Measurements from ENCODE around the gene PPP1R12A.

Gene PPP1R12A

DNA sequence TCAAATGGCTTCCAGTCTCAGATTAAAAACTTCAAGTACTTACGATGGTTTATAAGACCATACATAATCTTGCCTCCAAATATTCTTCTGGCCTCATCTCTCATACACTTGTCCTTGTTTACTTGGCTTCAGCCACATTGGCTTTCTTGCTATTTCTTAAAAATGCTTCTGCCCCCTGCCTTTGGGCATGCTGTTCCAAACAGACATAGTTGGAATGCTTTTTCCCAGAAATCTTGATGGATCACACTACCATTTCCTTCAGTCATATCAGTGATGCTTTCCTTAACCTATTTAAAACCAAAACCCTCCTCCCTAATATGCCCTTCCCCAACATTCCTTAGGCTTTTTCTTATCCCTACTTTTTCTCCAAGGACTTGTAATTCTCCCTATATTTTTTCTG, 169.7 kb downstream of the PPP1R12A start:
- DNase-seq, result no peak

DNA sequence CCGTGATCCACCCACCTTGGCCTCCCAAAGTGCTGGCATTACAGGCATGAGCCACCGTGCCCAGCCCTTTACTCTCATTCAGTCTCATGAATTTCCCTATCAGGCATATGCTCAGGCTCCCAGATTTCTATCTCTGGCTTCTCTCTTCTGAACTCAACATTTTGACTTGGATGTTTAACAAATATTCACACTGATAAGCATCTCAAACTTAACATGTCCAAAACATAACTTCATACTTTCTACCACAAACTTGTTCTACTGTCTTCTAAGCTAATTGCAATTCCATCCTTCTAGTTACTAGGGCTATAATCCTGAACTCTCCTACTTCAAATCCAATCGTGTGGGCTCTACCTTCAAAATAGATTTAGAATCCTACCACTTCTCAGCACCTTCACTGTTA, 170.3 kb downstream of the PPP1R12A start:
- DNase-seq, result no peak

DNA sequence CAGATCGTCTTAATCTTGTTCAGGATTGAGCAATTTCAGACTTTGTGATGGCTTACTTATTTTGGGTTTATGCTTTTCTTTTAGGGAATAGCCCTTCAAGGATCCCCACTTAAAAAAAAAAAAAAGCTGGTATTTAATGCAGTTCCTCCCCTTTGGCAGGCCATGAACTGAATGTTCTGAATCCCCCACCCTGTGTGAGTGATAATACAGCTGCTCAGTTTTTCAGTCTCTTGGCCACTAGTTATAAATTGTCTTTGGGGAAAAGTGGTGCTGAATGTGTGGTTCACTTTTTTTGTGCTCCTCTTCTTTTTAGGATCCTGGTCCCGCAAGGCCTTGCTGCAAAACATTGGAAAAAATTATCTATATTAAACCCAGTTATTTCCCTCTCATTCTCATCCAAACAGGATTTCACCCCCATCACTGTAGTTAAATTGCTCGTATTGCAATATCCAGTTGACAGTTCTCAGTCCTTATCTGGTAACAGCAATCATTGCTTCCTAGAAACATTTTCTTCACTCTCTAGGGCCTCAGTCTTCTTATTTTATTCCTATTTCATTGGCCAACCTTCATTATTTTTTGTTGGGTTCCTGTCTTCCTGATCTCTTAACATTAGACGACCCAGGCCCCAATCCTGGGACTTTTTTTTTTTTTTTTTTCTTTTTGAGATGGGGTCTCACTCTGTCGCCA, 171.0 kb downstream of the PPP1R12A start:
- no peak for DNase-seq

DNA sequence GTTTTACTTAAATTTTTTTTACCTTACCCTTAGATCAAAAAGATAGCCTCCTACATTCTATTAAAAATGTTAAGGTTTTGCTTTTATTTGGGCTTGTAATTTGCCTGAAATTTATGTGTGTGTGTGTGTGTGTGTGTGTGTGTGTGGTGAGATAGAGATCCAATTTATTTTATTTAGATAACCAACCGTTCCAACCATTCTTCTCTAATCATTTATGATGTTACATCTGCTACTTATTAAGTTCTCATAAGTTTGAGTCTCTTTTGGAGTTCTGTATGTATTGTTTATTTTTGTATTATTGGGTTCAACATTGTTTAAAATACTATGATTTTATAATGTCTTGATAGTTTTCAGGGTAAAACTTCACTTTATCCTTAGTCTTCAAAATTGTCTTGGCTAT, 173.6 kb downstream of the PPP1R12A start:
- DNase-seq, result no peak

DNA sequence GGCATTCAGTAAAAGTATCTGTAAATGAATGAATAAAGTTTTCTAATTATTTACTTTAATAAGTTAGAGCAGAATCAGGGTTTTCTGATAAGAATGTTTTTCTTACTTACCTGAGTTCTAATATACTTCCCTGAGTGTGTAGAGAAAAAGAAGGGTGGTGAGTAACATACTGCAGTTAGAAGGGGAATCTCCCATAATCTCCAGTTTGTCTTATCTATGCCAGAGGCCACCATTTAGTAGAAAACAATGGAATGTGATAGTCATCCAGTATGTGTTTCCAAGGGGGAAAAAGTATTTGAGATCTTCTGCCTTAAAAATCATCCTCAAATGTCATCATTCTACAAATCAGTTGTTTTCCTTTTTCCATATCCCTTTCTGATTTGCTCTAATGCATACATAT, 187.6 kb downstream of the PPP1R12A start:
- no peak for DNase-seq

DNA sequence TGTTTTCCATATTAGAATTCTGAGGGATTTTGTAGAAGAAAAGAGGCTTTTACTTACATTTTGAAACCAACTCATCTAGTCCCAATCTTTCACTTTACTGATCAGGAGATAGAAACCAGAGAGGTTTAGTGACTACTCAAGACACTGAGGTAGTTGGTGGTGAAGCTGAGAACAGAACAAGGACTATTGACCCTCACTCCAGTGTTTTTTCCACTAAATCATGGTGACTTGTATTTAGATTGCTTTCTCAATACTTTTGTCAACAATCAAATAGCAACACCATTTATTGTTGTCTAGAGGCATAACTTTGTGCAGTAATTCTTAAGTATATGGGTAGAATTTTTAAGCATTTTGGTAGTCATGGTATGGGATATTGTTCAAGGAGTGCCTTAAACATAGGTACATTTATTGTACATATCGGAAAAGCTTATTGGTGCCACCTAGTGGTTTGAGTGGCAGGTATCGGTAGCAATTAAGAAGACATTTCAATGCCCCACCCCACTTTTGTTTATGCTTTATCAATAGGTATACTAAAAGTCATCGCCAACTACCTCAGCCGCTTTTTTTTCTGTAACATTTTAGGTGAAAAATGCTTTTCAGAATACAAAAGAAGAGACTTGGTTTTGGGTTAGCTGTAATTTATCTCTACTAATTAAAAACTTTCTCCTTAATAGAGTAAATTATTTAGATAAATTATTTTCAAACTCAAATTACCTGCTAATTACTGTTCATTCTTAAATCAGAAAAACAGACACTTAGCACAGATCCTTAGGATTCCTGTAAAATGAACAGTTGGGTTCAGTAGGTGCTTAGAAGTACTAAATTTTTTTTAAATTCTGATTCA, 196.8 kb downstream of the PPP1R12A start:
- DNase-seq, result peak in 1 of 2 donors; percentile 19

DNA sequence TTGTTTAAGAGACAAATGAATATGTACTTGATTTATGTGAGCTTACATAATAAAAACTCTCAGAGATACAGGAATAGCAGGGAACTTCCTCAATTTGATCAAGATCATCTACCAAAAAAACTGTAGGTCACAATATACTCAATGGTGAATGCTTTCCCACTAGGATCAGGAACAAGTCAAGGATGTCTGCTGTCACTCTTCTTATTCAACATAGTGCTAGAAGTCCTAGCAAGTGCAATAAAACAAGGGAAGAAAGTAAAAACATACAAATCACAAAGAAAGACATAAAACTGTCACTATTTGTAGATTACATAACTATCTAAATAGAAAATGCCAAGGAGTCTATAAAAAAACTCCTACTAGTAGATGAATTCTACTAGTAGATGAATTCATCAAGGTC, 202.3 kb downstream of the PPP1R12A start:
- DNase-seq, result no peak

DNA sequence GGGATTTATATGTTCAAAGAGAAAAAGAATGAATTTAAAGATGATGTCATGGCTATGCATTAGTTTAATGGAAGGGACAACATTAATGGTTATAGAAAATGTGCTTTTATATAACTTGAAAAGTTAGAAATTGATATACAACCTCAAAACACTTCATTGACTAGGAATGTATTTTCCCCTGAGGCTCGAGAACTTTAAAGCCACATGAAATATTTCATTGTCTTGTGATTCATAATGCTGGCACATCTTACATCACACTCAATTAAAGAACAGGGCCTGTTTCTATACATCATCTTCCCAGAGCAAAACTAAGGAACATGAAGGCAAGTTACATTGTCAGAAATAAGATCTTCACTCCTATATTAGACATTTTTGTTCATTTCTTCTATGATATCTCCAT, 208.9 kb downstream of the PPP1R12A start:
- no peak for DNase-seq
